HG02610 (cell line): Measurements from ENCODE around the gene TEPSIN.

Source experiments
- ATAC-seq: cut with Tn5 transposase; IDR thresholded peaks from one replicate; pipeline ENCODE4 v1.9.1; 2021; ENCODE audit warnings: mild to moderate bottlenecking, moderate library complexity; ENCODE audit not compliant: unreplicated experiment

TEPSIN gene

GRCh38 chr17:81200695-81201580 is 37.9 kb downstream of the TEPSIN start:
- no peak for ATAC-seq

GRCh38 chr17:81200201-81200600 is 38.7 kb downstream of the TEPSIN start:
- no peak for ATAC-seq

DNA sequence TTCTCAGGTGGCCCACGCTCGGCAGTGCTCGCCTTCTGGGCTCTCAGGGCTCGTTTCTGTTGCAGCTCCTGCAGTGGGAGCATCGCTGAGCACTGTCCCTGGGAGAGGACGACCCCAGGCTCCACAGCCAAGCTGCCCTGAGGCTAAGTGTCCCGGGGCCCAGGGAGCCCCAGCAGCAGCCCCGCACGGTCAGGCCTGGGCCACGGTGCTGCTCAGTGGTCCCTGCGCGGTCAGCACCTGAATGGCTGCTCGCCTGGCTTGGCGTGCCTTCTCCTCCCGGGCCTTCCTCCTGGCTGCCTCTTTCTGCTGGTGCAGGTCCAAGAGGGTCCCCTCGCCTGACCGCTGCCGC is 39.4 kb downstream of the TEPSIN start:
- ATAC-seq = no peak

DNA sequence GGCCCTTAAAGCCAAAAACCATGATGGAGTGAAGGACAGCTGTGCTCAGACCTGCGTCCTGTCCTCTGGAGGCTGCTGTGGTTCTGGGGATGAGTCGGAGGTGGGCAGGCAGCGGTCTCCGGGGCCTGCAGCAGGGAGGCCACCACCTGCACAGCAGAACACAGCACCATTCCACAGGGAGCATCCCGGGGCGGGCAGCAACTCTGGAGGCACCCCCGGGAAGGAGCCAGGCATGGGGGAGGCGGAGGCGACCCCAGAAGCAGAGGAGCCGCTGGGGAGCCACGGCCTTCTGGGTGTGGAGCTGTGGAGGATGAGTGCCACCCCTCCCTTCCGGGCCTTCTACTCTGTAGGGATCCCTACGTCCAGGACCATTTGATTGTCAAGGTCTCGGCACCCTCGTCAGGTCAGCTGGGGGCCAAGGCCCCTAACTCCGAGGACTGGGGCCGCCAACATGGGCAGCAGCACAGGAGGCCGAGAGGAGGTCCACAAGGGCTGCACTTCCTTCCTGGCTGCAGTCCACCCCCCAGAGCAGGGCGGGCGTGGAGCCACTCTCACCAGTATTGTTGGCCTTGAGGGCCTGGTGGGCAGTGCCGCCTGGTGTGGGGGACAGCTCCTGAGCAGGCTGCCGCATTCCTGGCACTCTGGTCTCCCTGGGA is 39.9 kb downstream of the TEPSIN start:
- no peak for ATAC-seq

GRCh38 chr17:81197831-81198490 is 40.9 kb downstream of the TEPSIN start:
- no peak for ATAC-seq

- ATAC-seq = no peak
These were observed 41.5 kb downstream of the TEPSIN start for GRCh38 chr17:81197409-81197795.

GRCh38 chr17:81196505-81197408 is 42.1 kb downstream of the TEPSIN start:
- no peak for ATAC-seq

DNA sequence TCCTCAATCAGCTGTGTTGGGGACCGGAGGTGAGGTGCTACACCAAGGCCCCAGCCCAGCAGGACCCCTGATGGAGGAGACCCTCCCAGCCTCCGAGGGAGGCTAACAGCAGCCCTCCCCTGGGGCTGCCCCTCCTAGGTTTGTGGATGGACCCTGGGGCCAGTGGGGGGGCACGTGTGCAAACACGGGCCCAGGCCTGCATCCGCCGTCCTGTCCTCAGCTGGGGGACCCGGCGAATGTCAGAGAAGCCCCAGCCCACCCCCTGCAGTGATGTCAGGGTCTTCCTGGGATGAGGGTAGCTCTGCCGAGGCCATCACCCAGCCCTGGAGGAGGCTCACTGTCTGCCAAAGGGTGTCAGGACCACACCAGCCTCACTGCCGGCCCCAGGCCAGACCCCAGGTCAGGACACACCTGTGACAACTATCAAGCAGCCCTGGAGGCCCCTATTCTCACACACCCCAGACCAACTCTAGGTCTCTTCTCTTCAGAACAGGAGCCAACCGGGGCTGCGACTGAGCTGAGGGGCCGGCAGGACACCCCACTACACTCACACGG is 42.8 kb downstream of the TEPSIN start:
- ATAC-seq = no peak

DNA sequence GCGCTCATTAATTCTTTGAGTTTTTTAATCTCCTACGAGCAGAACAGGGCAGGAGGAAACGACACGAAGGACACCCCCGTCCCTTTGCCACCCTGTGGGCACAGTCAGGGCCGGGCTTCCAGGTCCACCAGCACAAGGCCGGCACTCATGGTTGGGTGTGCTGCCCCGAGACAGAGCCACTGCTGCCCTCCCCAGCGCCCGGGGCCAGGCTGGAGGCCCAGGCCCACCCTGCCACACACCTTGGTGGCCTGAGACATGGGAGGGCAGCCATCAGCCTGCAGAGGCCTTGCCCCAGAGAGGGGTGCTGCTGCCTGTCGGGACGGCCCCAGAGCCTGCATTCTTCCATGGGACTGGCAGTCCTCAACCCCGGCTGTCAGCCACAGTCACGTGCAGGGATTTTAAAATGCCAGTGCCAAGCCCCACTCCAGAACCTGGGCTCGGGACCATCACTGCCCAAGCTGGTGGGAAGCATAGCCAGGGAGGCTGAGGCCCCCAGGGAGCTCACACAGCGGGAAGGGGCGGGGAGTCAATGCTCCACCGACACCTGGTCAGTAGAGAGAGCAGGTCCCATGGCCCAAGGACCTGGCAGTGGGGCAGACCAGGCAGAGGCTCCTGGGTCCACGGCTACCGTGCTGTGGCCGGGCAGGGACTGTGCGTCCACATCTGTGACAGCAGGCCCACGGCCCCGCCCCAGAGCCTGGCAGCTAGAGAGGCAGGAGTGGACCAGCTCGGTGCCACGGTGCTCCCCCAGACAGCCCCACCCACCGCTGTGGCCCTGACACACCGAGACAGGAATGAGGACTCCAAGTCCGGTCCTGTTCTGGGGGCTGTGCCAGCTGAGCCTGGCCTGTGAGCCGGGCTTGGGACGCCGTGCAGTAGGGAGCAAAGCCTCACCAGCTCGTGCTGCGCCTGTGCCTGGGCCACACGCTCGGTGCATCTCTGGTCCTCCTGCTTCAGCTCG is 43.6 kb downstream of the TEPSIN start:
- no peak for ATAC-seq

- no peak for ATAC-seq
These were observed 44.6 kb downstream of the TEPSIN start for GRCh38 chr17:81194225-81194760.

GRCh38 chr17:81193470-81194224 is 45.2 kb downstream of the TEPSIN start:
- ATAC-seq = no peak

DNA sequence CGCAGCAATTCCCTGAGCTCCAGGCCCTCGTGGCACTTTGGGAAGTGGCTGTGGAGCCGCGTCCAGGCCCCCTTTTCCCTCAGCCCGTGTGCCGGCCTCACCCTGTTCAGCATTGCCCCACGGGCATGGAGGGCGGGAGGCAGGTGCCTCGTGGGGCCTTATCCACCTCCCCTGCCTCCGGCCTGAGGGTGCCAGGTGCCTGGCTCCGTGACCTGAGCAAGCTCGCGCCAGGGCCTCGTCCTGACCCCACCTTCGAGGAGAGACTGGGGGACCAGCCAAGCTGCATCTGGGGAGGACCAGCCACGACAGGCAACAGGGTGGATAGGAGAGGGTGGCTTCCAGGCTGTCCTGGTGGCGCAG is 45.8 kb downstream of the TEPSIN start:
- ATAC-seq = no peak

DNA sequence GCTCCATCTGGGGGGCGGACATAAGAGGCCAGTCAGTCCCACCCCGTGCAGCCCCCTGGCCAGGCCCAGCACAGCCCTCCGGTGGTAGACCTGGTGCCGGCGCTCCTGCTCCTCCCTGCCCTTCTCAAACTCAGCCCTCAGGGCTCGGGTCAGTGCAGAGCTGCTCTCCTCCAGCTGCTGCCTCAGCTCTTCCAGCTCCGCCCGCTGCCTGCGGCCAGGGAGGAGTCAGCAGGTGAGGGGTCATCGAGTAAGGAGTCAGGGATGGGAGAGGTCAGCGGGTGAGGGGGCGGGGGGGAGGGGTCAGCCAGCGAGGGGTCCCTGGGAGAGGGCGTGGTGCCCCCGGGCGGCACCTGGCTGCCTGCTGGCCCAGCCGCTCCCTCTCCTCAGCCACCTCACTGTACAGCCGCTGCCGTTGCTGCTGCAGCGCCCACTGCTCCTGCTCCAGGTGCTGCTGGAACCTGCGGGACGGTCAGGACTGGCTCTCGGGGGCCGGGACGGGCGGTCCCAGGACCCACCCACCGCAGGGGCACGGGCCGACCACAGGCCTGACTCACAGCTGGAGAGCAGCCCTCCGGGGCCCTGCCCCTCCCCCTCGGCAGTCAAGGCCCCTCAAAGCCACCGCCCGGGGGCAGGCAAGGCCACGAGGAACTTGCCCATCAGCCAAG is 46.3 kb downstream of the TEPSIN start:
- ATAC-seq = no peak

DNA sequence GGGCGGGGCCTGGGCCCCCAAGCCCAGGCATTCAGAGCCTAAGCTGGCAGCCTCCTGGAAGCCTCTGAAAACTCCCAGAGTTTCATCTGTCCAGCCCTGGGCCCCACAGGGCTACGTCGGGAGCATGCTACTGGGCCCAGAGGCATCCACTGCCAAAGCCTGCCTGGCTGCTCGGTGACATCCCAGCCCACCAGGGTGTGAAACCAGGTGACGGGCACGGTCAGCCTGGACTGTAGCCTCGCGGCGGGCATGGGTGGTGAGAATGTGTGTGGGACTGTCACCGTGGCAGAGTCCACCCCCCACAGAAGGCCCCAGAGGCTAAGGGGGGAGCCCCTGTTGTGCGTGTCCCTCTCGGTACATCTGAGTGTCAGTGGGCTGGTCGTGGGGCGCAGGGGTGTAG is 47.2 kb downstream of the TEPSIN start:
- ATAC-seq = no peak

DNA sequence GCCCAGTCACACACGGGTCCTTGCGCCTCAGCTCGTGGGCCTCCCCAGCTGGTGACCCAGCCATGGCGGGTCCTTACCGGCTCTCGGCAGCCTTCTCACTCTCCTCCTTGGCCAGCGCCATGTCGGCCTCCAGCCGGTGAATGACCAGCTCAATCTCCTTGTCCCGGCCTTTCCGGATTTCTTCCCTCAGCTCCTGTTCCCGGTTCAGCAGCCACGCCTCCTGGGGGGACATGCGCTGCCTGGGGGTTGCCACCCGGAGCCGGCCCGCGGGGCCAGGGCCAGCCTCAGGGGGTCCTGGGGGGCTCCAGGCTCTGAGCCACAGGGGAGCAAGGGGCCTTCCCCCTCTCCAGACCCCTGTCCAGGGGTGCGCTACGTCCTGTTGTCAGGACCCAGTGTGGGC is 47.7 kb downstream of the TEPSIN start:
- no peak for ATAC-seq

GRCh38 chr17:81190591-81190990 is 48.3 kb downstream of the TEPSIN start:
- ATAC-seq = no peak

GRCh38 chr17:81189670-81190530 is 49.0 kb downstream of the TEPSIN start:
- ATAC-seq = no peak
